GM21717 (cell line): Measurements from ENCODE around the gene ABCA4.

Experiments used
- ATAC-seq: cut with Tn5 transposase; IDR thresholded peaks from one replicate; pipeline ENCODE4 v1.9.1; 2021; ENCODE audit warnings: mild to moderate bottlenecking, moderate library complexity; ENCODE audit not compliant: unreplicated experiment

Gene ABCA4

GRCh38 chr1:94031154-94031553, 89.8 kb downstream of the ABCA4 start:
- no peak for ATAC-seq

- no peak for ATAC-seq
Observed at GRCh38 chr1:94029130-94029993, 91.6 kb downstream of the ABCA4 start.

- ATAC-seq, result no peak
Observed at GRCh38 chr1:94027721-94028515, 93.0 kb downstream of the ABCA4 start.

- ATAC-seq, result no peak
Observed at GRCh38 chr1:94026619-94027380, 94.1 kb downstream of the ABCA4 start.

- ATAC-seq, result no peak
Observed at GRCh38 chr1:94025383-94026340, 95.3 kb downstream of the ABCA4 start.

GRCh38 chr1:94024104-94024792, 96.7 kb downstream of the ABCA4 start:
- no peak for ATAC-seq

GRCh38 chr1:94022471-94023189, 98.3 kb downstream of the ABCA4 start:
- ATAC-seq, result no peak

GRCh38 chr1:94020764-94021579, 100.0 kb downstream of the ABCA4 start:
- no peak for ATAC-seq

- no peak for ATAC-seq
Observed at GRCh38 chr1:94019327-94019726, 101.6 kb downstream of the ABCA4 start.

GRCh38 chr1:94017155-94017829, 103.7 kb downstream of the ABCA4 start:
- ATAC-seq, result no peak

- no peak for ATAC-seq
Observed at GRCh38 chr1:94015489-94015817, 105.5 kb downstream of the ABCA4 start.

- ATAC-seq, result no peak
Observed at GRCh38 chr1:94014635-94015488, 106.1 kb downstream of the ABCA4 start.

GRCh38 chr1:94014087-94014486, 106.9 kb downstream of the ABCA4 start:
- ATAC-seq, result no peak

- ATAC-seq, result no peak
Observed at GRCh38 chr1:94013367-94013878, 107.5 kb downstream of the ABCA4 start.

GRCh38 chr1:94012708-94013366, 108.1 kb downstream of the ABCA4 start:
- no peak for ATAC-seq
